Measurements from ENCODE around the gene PEX26. TPM values are rescaled to one million over a fixed set of nuclear protein-coding genes. Genes with fewer than 3 reads are reported as not detected.
A peak's percentile ranks its signal among the peaks of the same experiment; 100 is the strongest.
"Not testable (repeated sequence)": the region's sequence is repeated elsewhere in the genome, so short reads cannot be mapped to it uniquely, and the experiment has no call there.

PEX26 gene
- total and polyA plus RNA-seq, 2 of the 13 experiments (the other 11 are each of a cell fraction or from before 2014, with no cell fraction given) = 10.6 to 25.1 TPM

- TF ChIP-seq ZNF281 (CRISPR knock-in tag; IDR thresholded peaks at IDR 0.05; ENCODE audit: borderline replicate concordance) (no peak), PAX8 (CRISPR knock-in tag; IDR thresholded peaks at IDR 0.05; ENCODE audit: borderline replicate concordance) (no peak), ZNF704 (CRISPR knock-in tag; IDR thresholded peaks at IDR 0.05; ENCODE audit: borderline replicate concordance) (no peak)
Observed at GRCh38 chr22:18073467-18073866, 4.3 kb upstream of the PEX26 start (continued).

- H3K27ac ChIP-seq (ENCODE audit: extremely low read length, insufficient read depth, low read length); intact Hi-C loops (cut with micrococcal nuclease; ENCODE audit: unreplicated experiment); CTCF ChIA-PET (ENCODE audit: low intra/inter-chr PET ratio, low total read pairs); H3K36me3 ChIP-seq (replicated peaks in 1 of 2; ENCODE audit: control insufficient read depth in 1 of 2, insufficient read depth in 2 of 2, low read length in 2 of 2); H3K9me3 ChIP-seq (ENCODE audit: low read length); H3K4me3 ChIP-seq (replicated peaks in 1 of 3; ENCODE audit: insufficient read depth in 1 of 3, low read depth in 2 of 3, low read length in 3 of 3); H2AFZ ChIP-seq (ENCODE audit: low read length); FAIRE-seq; H3K9ac ChIP-seq (ENCODE audit: insufficient read depth, low read depth, low read length); H4K20me1 ChIP-seq (ENCODE audit: insufficient read depth, low read length); DNase-seq (ENCODE audit: low spot score); H3K27me3 ChIP-seq (ENCODE audit: control insufficient read depth in 1 of 2, insufficient read depth in 2 of 2, low read length in 2 of 2); H3K4me2 ChIP-seq (ENCODE audit: low read depth, low read length); BruUV-seq (replicated peaks); ATAC-seq: not testable (repeated sequence)
- TF ChIP-seq ZNF121 (CRISPR knock-in tag; IDR thresholded peaks at IDR 0.05) = peak; percentile 72; the same call in 1 of the 2 replicates
- POLR2A ChIA-PET = interaction anchor here (2.2 kb wide), 1 partner anchor 18 kb away, joined by 5 read pairs; no protein-coding TSS in a partner anchor
- Histone ChIP-seq H3K4me1 (ENCODE audit: insufficient read depth, low read length) (peaks cover 50% of the 10 kb centered on the region), H3K79me2 (ENCODE audit: insufficient read depth, low read length) (peaks cover 14% of the 10 kb centered on the region)
- 73% methylated on average over 3 of the region's 4 CpGs for WGBS (ENCODE audit: low lambda C conversion rate)
- in situ Hi-C loops (cut with HindIII; ENCODE audit: extremely low pct_ligation_motif_present, low pct_unique_long_range_greater_than_20kb) = loop anchor here (5.0 to 10.0 kb wide), 2 partner anchors 72 to 159 kb away; no protein-coding TSS in a partner anchor
Observed at GRCh38 chr22:18073927-18074326, 3.9 kb upstream of the PEX26 start.
